ENCODE measurements around the gene OR1F1.

The OR1F1 gene

DNA sequence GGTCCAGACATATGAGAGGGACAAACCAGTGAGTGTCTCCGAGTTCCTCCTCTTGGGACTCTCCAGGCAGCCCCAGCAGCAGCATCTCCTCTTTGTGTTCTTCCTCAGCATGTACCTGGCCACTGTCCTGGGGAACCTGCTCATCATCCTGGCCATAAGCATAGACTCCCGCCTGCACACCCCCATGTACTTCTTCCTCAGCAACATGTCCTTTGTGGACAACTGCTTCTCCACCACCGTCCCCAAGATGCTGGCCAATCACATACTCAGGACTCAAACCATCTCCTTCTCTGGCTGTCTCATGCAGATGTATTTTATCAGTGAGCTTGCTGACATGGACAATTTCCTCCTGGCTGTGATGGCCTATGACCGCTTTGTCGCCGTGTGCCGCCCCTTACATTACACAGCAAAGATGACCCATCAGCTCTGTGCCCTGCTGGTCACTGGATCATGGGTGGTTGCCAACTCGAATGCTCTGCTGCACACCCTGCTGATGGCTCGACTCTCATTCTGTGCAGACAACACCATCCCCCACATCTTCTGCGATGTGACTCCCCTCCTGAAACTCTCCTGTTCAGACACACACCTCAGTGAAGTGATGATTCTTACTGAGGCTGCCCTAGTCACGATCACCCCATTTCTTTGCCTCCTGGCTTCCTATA lies 27.7 kb downstream of the OR1F1 start:
- peaks cover 10 to 27% of the 10 kb centered on the region in 2 donors for H3K27me3 Mint-ChIP-seq
- no peak for DNase-seq
- H3K36me3 Mint-ChIP-seq: peaks cover 16 to 19% of the 10 kb centered on the region in 2 donors
- no peak for ATAC-seq (replicated peaks)
- peaks cover 17 to 28% of the 10 kb centered on the region in 2 donors for H3K4me1 Mint-ChIP-seq
- no peak overlapping the region for H3K27ac Mint-ChIP-seq
- no peak overlapping the region for H3K4me3 Mint-ChIP-seq
- peaks cover 11 to 21% of the 10 kb centered on the region in 2 donors for H3K9me3 Mint-ChIP-seq

DNA sequence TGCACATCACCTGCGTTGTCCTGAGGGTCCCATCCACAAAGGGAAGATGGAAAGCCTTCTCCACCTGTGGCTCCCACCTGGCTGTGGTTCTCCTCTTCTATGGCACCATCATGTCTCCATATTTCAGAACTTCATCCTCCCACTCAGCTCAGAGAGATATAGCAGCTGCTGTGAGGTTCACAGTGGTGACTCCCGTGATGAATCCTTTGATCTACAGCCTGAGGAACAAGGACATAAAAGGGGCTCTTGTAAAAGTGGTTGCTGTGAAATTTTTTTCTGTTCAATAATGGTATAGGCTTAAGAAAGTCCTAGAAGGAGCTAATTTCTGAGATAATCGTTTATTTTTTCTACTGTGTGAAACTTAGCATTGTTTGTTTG lies 28.2 kb downstream of the OR1F1 start:
- Mint-ChIP-seq H3K36me3 (peaks cover 21 to 24% of the 10 kb centered on the region in 2 donors), H3K27me3 (peaks cover 7 to 26% of the 10 kb centered on the region in 2 donors), H3K4me1 (peaks cover 17 to 28% of the 10 kb centered on the region in 2 donors), H3K27ac (no peak overlapping the region), H3K4me3 (no peak overlapping the region), H3K9me3 (peaks cover 11 to 24% of the 10 kb centered on the region in 2 donors)
- ATAC-seq (replicated peaks) (no peak), DNase-seq (no peak)

DNA sequence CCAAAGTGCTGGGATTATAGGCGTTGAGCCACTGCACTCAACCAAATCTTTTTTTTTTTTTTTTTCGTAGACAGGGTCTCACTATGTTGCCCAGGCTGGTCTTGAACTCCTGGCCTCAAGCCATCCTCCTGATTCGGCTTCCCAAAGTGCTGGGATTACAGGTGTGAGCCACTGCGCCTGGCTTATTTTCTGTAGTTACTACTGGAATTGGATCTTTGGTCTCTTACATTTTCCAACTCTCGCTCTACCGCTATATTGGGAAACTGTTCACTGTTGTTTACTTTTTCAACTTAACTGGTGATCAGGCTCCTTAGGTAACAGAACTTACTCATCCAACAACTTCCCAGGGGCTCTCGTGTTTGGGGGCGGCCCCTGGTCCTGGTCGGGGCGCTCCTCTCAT lies 32.8 kb downstream of the OR1F1 start:
- ATAC-seq (replicated peaks) (no peak), DNase-seq (no peak)
- Mint-ChIP-seq H3K9me3 (peaks cover 33 to 36% of the 10 kb centered on the region in 2 donors), H3K36me3 (peaks cover 51 to 52% of the 10 kb centered on the region in 2 donors), H3K4me1 (peaks cover 4 to 10% of the 10 kb centered on the region in 2 donors), H3K4me3 (no peak overlapping the region), H3K27ac (no peak overlapping the region), H3K27me3 (peaks cover 0 to 3% of the 10 kb centered on the region in 2 donors)

DNA sequence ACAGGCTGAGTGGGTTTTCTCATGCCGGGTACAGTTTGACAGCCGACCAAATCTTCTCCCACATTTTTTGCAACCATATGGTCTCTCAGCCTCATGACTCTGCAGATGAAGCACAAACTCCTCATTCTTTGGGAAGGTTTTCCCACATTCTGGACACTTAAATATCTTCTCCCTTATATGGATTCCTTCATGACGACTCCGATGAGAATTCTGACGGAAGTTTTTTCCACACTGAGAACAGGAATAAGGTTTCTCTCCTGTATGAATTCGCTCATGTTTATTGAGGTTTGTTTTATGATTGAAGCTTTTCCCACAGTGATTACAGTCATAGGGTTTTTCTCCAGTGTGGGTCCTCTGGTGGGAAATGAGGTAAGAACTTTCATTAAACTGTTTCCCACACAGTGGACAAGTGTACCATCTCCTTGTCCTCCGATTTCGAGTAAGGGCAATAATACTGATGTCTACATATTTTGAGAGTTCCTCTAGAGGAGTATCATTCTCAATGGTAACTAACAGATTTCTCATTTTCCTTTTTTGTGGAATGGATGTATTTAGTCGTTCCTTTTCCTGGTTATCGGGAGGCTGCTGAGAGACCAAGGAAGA lies 36.0 kb downstream of the OR1F1 start:
- Mint-ChIP-seq H3K4me3 (no peak overlapping the region), H3K9me3 (peaks cover 36 to 41% of the 10 kb centered on the region in 2 donors), H3K36me3 (peaks cover 70 to 76% of the 10 kb centered on the region in 2 donors), H3K4me1 (no peaks in the 10 kb centered on the region), H3K27ac (no peak overlapping the region), H3K27me3 (no peaks in the 10 kb centered on the region)
- ATAC-seq (replicated peaks): no peak
- DNase-seq: no peak

DNA sequence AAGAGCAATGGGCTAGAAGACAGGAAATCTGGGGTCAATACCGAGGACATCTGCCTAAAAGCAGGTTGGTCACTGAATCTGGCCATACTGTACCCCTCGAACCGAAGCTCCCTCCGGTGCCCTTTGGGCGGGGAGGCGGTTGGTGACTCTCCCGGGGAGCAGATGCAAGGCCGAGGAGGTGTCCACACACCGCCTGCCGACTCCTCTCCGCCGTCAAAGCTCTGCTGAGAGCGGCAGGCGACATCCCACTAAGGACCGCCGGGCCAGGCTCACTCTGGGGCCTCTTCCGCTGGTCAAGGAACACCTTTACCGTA lies 46.5 kb downstream of the OR1F1 start:
- ATAC-seq (replicated peaks) (no peak), DNase-seq (no peak)
- peak overlapping the region; percentile 93 to 98 for H3K4me3 Mint-ChIP-seq
- peaks cover 15 to 17% of the 10 kb centered on the region in 2 donors for H3K4me1 Mint-ChIP-seq
- H3K27me3 Mint-ChIP-seq: no peaks in the 10 kb centered on the region
- H3K9me3 Mint-ChIP-seq: peaks cover 9 to 10% of the 10 kb centered on the region in 2 donors
- H3K27ac Mint-ChIP-seq: peak overlapping the region; percentile 100
- peaks cover 44 to 50% of the 10 kb centered on the region in 2 donors for H3K36me3 Mint-ChIP-seq

DNA sequence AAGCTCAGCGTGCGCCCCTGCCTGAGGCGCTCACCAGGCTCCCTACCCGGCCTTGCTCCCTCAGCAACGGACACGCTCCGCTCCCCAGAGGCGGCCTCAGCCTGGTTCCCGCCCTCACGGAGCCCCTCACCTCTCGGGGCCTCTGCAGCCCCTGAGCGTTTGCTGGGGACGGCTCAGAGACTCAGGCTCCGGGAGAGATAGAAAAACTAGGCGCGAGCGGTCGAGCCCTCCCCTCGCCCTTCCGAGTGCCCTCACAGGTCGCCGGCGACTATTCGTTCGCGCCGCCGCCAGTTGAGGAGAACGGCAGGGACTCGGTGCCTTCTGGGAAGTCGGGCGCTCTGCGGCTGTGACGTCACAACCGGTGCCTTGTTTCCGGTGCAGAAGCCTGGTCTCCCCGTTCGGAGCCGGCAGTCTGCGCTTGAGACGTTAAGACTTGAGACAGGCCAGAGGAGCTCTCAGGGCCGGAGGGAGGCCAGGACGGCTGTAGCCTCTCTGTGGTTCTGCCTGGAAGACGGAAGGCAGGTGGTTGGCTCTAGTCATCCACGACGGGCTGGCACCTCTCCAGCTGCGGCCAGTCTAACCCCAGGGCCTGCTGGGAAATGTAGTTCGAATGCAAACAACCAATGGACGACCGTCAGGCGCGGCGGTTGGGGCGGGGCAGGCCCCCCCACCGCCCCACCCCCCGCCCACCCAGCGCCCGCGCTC lies 47.0 kb downstream of the OR1F1 start, which contains the start of gene ZNF200:
TSS of gene ZNF200 (minus strand) at position 302 of the 705 bp plus-strand sequence. CDS start 1,403 bp downstream, outside the sequence.
- DNase-seq (peak; percentile 92), ATAC-seq (replicated peaks) (peak; percentile 95 to 96)
- peak within 1 kb of the TSS; percentile 100 for H3K27ac Mint-ChIP-seq
- H3K4me1 Mint-ChIP-seq: peaks cover 15 to 17% of the 10 kb centered on the region in 2 donors
- H3K27me3 Mint-ChIP-seq: peaks cover 0 to under 1% of the 10 kb centered on the region in 2 donors
- peaks cover 9 to 10% of the 10 kb centered on the region in 2 donors for H3K9me3 Mint-ChIP-seq
- H3K4me3 Mint-ChIP-seq: peak within 1 kb of the TSS; percentile 93 to 98
- peaks cover 40 to 45% of the 10 kb centered on the region in 2 donors for H3K36me3 Mint-ChIP-seq

DNA sequence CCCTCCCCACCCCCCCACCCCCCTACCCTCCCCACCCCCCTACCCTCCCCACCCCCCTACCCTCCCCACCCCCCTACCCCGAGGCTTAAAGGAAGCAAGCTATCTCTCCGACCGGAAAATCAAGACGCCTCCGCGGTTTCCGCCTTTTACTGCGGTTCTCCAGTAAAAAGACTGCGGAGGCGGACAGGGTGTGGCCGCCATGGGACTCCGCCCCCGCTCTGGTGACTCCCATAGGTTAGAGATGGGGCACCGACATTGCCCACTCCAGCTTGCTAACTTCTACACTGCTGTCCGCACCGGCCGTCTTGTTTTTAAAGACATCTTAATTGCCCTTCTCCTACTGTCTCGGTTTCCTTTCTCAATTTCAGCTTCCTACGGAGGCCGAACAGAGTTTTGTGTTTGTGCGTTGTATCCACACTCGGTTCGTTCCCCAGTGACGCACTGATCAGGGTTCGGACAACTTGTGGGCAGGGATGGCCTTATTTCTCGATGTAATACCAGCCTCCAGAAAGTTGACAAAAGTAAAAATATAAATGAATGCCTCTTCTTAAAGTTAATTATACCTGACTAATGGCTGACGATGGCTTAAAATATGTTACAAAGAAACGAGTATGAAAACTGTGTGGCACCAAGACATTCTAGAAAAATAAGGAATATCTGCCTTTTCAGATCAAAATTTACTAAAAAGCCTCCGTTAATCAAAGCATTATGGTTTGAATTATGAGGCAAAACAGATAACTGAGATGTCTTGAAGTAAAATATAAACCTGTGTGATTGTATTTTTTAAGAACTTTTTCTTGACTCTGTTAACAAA lies 48.1 kb downstream of the OR1F1 start:
- no peak for ATAC-seq (replicated peaks)
- Mint-ChIP-seq H3K36me3 (peaks cover 29 to 35% of the 10 kb centered on the region in 2 donors), H3K27me3 (peaks cover 0 to 4% of the 10 kb centered on the region in 2 donors), H3K27ac (peak overlapping the region; percentile 89), H3K4me3 (peak overlapping the region; percentile 77), H3K4me1 (peaks cover 15 to 17% of the 10 kb centered on the region in 2 donors), H3K9me3 (peaks cover 4% of the 10 kb centered on the region in 2 donors)
- DNase-seq: no peak

DNA sequence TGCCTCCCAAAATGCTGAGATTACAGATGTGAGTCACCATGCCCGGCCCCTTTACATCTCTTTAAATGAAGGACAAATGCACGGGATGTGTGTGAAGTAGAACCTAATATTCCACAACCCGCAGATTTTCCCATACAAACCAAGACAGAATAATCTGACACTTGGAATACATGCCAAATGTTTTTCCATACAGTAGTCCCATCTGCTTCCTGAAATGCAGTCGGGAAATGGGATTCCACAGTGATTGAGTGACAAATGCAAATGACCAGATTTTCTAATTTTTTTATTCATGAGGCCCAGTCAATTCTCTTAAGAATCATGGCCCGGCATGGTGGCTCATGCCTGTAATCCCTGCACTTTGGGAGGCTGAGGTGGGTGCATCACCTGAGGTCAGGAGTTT lies 53.8 kb downstream of the OR1F1 start:
- Mint-ChIP-seq H3K4me1 (no peaks in the 10 kb centered on the region), H3K9me3 (no peaks in the 10 kb centered on the region), H3K27ac (no peak overlapping the region), H3K4me3 (no peak overlapping the region), H3K36me3 (no peaks in the 10 kb centered on the region), H3K27me3 (peaks cover 29 to 36% of the 10 kb centered on the region in 2 donors)
- ATAC-seq (replicated peaks) (no peak), DNase-seq (no peak)

DNA sequence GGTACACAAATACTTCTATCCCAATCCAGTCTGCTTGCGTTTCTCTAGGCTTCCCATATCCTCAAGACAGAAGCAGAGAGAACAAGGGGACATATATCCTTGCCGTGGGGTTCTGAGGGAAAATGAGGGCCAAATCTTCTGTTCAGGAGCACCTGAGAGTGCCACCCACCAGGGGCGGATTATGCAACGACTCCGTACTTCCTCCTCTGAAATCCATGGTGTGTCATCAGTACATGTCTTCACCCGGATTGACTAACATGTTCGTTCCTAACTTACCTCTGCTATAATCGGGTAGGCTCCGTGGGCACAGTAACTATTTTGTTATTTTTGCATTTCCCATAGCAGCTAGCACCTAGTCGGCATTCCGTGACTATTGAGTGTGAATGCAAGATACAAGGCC lies 54.7 kb downstream of the OR1F1 start:
- H3K27ac Mint-ChIP-seq: no peak overlapping the region
- no peak for ATAC-seq (replicated peaks)

DNA sequence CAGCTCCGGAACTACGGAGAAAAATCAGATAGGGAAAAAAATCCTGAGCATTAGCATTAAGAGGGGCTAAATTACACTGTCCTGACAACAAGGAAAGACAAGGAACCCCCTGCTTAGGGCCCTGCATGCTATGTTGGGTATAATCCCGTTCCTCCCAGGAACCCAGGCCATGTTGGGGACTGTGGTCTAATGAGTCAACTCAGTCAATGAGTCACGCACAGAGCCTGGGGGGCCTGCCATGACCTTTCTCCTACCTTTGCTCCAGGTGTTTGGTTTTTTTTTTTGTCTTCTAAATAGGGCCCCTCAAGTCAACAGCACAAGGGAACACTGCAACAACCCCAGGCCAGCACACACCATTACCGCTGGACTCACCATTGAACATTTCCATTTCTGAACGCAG lies 55.9 kb downstream of the OR1F1 start:
- Mint-ChIP-seq H3K36me3 (no peaks in the 10 kb centered on the region), H3K4me3 (no peak overlapping the region), H3K27ac (no peak overlapping the region), H3K27me3 (peaks cover 48% of the 10 kb centered on the region in 2 donors), H3K4me1 (no peaks in the 10 kb centered on the region), H3K9me3 (no peaks in the 10 kb centered on the region)
- no peak for DNase-seq
- ATAC-seq (replicated peaks): no peak

More for the DNA sequence above, 54.7 kb downstream of the OR1F1 start:
- Mint-ChIP-seq H3K4me3 (no peak overlapping the region), H3K36me3 (no peaks in the 10 kb centered on the region), H3K27me3 (peaks cover 38 to 44% of the 10 kb centered on the region in 2 donors), H3K9me3 (no peaks in the 10 kb centered on the region), H3K4me1 (no peaks in the 10 kb centered on the region)
- DNase-seq: no peak

DNA sequence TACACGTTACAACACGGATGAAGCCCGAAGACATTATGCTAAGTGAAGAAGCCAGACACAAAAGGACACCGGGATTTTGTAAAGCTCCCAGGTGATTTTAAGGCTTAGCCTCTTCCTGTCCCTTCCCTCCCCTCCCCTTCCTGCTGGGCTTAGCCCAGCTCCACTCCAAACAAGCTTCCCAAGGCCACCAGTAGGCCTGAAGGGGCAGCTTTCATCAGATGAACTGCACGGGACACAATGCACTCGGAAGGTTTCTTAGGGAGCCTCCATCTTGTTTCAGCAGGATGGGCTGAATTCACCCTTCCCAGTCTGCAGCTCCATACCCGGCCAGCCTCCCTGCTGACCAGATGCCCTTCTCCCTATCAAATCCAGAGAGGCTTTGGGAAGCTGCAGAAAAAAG lies 58.0 kb downstream of the OR1F1 start:
- no peaks in the 10 kb centered on the region for H3K9me3 Mint-ChIP-seq
- DNase-seq: no peak
- no peaks in the 10 kb centered on the region for H3K4me1 Mint-ChIP-seq
- H3K27me3 Mint-ChIP-seq: peaks cover 48 to 56% of the 10 kb centered on the region in 2 donors
- ATAC-seq (replicated peaks): no peak
- no peak overlapping the region for H3K27ac Mint-ChIP-seq
- H3K4me3 Mint-ChIP-seq: no peak overlapping the region
- H3K36me3 Mint-ChIP-seq: no peaks in the 10 kb centered on the region

DNA sequence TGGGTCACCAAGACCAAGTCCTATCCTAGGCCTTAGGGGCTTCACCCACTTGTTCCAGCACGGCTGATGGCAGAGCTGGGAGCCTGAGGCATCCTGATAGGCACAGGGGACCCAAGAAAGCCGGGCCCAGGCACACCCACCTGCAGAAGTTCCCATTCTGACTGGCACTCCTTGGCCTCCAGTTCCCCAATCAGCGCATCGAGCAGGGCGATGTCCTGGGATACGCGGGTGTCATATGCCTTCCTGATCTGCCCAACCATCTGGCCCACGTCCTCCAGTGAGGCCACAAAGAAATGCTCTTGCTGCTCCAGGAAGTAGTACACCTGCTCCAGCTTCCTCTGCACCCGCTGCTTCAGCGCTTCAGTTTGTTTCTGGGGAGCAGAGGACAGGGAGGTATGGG lies 58.9 kb downstream of the OR1F1 start:
- Mint-ChIP-seq H3K4me3 (no peak overlapping the region), H3K36me3 (no peaks in the 10 kb centered on the region), H3K9me3 (no peaks in the 10 kb centered on the region), H3K27me3 (peaks cover 54 to 64% of the 10 kb centered on the region in 2 donors), H3K27ac (no peak overlapping the region), H3K4me1 (no peaks in the 10 kb centered on the region)
- DNase-seq (no peak), ATAC-seq (replicated peaks) (no peak)

DNA sequence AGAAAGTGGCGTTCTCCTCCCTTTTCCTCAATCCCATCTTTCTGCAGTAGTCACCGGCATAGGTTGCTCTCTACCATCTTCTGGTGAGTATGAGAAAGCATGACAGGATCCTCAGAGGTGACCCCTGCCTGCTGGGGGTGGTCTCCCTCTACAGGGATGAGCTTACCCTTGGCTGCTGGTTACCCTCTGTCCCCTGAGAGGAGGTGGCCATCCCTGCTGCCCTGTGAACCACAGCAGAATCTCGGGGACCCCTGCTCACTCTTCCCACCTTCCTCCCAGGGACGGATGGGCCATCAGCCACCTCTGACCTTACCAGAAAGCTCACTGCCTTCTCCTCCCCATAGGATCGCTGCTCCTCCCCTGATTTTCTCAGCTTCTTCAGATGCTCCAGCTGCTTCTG lies 60.6 kb downstream of the OR1F1 start:
- H3K4me1 Mint-ChIP-seq: no peaks in the 10 kb centered on the region
- DNase-seq (no peak), ATAC-seq (replicated peaks) (no peak)
- H3K27ac Mint-ChIP-seq: peak overlapping the region; percentile 63
- no peaks in the 10 kb centered on the region for H3K36me3 Mint-ChIP-seq
- H3K9me3 Mint-ChIP-seq: no peaks in the 10 kb centered on the region
- peaks cover 44 to 65% of the 10 kb centered on the region in 2 donors for H3K27me3 Mint-ChIP-seq
- no peak overlapping the region for H3K4me3 Mint-ChIP-seq

DNA sequence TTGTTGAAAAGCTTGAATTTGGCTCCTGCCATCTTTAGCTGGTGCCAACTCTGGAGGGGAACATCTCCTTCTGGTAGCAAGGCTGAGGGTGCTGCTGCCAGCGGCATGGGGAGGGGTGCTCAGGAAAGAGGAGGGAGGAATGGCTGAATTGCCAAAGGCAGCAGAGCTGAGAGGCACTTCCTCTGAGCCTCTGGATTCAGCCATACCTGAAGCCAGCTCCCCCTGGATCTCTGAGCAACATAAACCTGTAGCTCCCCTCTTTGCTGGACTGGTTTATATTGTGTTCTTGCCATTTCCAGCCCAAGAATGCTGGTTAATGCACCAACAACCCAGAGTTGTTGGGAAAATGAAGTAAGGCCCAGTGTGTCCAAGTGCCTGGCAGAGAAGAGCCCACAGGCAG lies 61.0 kb downstream of the OR1F1 start:
- Mint-ChIP-seq H3K4me1 (no peaks in the 10 kb centered on the region), H3K27me3 (peaks cover 41 to 62% of the 10 kb centered on the region in 2 donors), H3K36me3 (no peaks in the 10 kb centered on the region), H3K27ac (peak overlapping the region; percentile 63), H3K9me3 (no peaks in the 10 kb centered on the region), H3K4me3 (no peak overlapping the region)
- ATAC-seq (replicated peaks) (no peak), DNase-seq (no peak)

Measured in stimulated activated naive B cell treated with anti-CD40 and anti-IgM and Interleukin-4, amounts not matched to agents 10 μg/mL and 1 μg/mL and 100 μg/mL, for 72 hours (primary cell).